ENCODE results near the gene PMP22.

DNA sequence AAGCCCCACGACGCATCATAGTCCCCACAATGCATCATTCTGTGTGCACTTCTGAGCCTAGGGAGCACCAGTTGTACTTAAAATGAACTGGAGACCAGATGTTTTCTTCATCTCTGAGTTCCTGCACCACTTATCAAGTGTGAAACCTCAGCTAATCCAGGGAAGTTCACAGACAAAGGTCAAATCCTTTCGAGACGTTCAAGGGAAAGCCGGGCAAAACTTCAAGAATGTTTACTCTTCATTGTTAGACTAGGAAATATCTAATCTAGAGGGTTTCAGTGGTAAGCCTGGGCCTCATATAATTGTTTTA, 4.6 kb upstream of the PMP22 start:
- TF ChIP-seq, protein P1, sequence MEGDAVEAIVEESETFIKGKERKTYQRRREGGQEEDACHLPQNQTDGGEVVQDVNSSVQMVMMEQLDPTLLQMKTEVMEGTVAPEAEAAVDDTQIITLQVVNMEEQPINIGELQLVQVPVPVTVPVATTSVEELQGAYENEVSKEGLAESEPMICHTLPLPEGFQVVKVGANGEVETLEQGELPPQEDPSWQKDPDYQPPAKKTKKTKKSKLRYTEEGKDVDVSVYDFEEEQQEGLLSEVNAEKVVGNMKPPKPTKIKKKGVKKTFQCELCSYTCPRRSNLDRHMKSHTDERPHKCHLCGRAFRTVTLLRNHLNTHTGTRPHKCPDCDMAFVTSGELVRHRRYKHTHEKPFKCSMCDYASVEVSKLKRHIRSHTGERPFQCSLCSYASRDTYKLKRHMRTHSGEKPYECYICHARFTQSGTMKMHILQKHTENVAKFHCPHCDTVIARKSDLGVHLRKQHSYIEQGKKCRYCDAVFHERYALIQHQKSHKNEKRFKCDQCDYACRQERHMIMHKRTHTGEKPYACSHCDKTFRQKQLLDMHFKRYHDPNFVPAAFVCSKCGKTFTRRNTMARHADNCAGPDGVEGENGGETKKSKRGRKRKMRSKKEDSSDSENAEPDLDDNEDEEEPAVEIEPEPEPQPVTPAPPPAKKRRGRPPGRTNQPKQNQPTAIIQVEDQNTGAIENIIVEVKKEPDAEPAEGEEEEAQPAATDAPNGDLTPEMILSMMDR (IDR thresholded peaks at IDR 0.05): no peak
- TF ChIP-seq EZH2 (IDR thresholded peaks at IDR 0.05): no peak

Measured in neural progenitor cell (in vitro differentiated cells).